A549 (cell line): ENCODE data around the gene PRSS22. TPM values are rescaled to one million over a fixed set of nuclear protein-coding genes. Genes with fewer than 3 reads are reported as not detected.

Experiments used
- ATAC-seq, 2 experiments: fragments of 200-7000 bp in 1 of 2; fragments of >200 bp in 1 of 2; cut with Nextera tagmentation in 1 of 2; cut with Tn5 transposase in 1 of 2; 3 replicates each; pipeline versions ENCODE4 v1.8.0 to v1.9.1; 2018 to 2020; ENCODE audit warnings: mild to moderate bottlenecking in 1 of 2, moderate library complexity in 1 of 2
- CTCF ChIA-PET: fragments of 300-600 bp; sonication (Branson Sonifier 250); formaldehyde crosslinking; extraction: SDS; loops from one replicate; lab custom pipeline; 2021; ENCODE audit warnings: antibody characterized with exemption, inconsistent platforms; lab: Yijun Ruan, JAX
- POLR2A ChIA-PET: fragments of 350-600 bp; formaldehyde crosslinking; extraction: SDS; loops from one replicate; lab custom pipeline; 2021; ENCODE audit warnings: antibody characterized with exemption, inconsistent platforms; lab: Yijun Ruan, JAX
- DNase-seq, 2 experiments: peaks; one replicate each; pipeline versions ENCODE4 v3.0.0 to v3.0.0-alpha.2; 2011 to 2016; ENCODE audit warnings: low read depth in 1 of 2, low spot score in 1 of 2
- FAIRE-seq: peaks from 2 replicates; lab custom pipeline; 2011; peaks lifted over from hg19 to GRCh38; lab: Jason Lieb, UNC
- H3K27ac ChIP-seq, 2 experiments: fragments of >200 bp; sonication (Bioruptor Twin); formaldehyde crosslinking; 3 replicates each; pipeline ENCODE4 v1.5.1; 2016 to 2017
- H3K4me1 ChIP-seq: fragments of >200 bp; sonication (Bioruptor Twin); formaldehyde crosslinking; 3 replicates; pipeline ENCODE4 v1.6.1; 2016
- H3K4me2 ChIP-seq: fragments of >200 bp; sonication (Bioruptor Twin); formaldehyde crosslinking; 3 replicates; pipeline ENCODE4 v1.6.1; 2016
- H3K4me3 ChIP-seq: fragments of >200 bp; sonication (Bioruptor Twin); formaldehyde crosslinking; 3 replicates; pipeline ENCODE4 v1.5.1; 2016
- H3K9me3 ChIP-seq: fragments of >200 bp; sonication (Bioruptor Twin); formaldehyde crosslinking; 3 replicates; pipeline ENCODE4 v1.6.1; 2016
- BHLHE40 ChIP-seq: IDR thresholded peaks from 2 replicates; pipeline ENCODE4 v1.6.1; 2012; ENCODE audit warnings: low read depth, low read length, inconsistent platforms
- CHD4 ChIP-seq: fragments of 200-600 bp; sonication (generic); IDR thresholded peaks from 2 replicates; pipeline ENCODE4 v1.6.1; 2016; ENCODE audit warnings: antibody characterized with exemption, mild to moderate bottlenecking, borderline replicate concordance
- EHMT2 ChIP-seq: fragments of 200-600 bp; sonication (generic); IDR thresholded peaks from 2 replicates; pipeline ENCODE4 v1.6.1; 2016; ENCODE audit warnings: antibody characterized with exemption, low read depth, mild to moderate bottlenecking, moderate library complexity
- HDAC2 ChIP-seq: fragments of 200-600 bp; sonication (generic); IDR thresholded peaks from 2 replicates; pipeline ENCODE4 v1.6.1; 2016
- KDM1A ChIP-seq: fragments of 200-600 bp; sonication (generic); IDR thresholded peaks from 2 replicates; pipeline ENCODE4 v1.6.1; 2016; ENCODE audit warnings: low read depth, mild to moderate bottlenecking
- PHF8 ChIP-seq: fragments of 200-600 bp; sonication (generic); IDR thresholded peaks from 2 replicates; pipeline ENCODE4 v1.6.1; 2016; ENCODE audit warnings: low read depth, mild to moderate bottlenecking, antibody characterized with exemption, moderate library complexity, borderline replicate concordance
- RARB ChIP-seq: fragments of 250-450 bp; sonication (Bioruptor Pico); IDR thresholded peaks from 2 replicates; pipeline ENCODE4 v1.8.0; 2021; ENCODE audit warnings: mild to moderate bottlenecking, moderate library complexity
- RCOR1 ChIP-seq: fragments of 150-350 bp; IDR thresholded peaks from 2 replicates; pipeline ENCODE4 v1.6.1; 2014; ENCODE audit warnings: antibody characterized with exemption, low read length, low read depth
- ZFP36 ChIP-seq: fragments of 450-650 bp; IDR thresholded peaks from 2 replicates; pipeline ENCODE4 v1.6.1; 2014; ENCODE audit warnings: borderline replicate concordance; ENCODE audit not compliant: partially characterized antibody
- WGBS: methylation state at CpG from one replicate; pipeline ENCODE4 v1.1.6; 2017; ENCODE audit errors: missing lambda C conversion rate; 5-methylcytosine and 5-hydroxymethylcytosine counted together
- polyA plus RNA-seq, 4 experiments: library from polyadenylated mRNA; depleted of rRNA in 3 of 4; stranded (reverse); fragments of >200 nt; fragmentation: RNase III in 1 of 4; extraction: RNeasy Plus Mini Kit Qiagen cat#74134 plus additional on column Dnase treatment in 1 of 4; gene quantifications; 2 replicates in 3 of 4; 3 replicates in 1 of 4; pipeline ENCODE4 v1.2.3, GENCODE V29; 2011 to 2017
- TF ChIP-seq, protein P1 (sequence below): fragments of >200 bp; sonication (Bioruptor Twin); formaldehyde crosslinking; IDR thresholded peaks from 3 replicates; pipeline ENCODE4 v1.6.1; 2016
- TF ChIP-seq, protein P2 (sequence below): fragments of 250-450 bp; sonication (Bioruptor Pico); IDR thresholded peaks from 2 replicates; pipeline ENCODE4 v1.5.0; 2021; ENCODE audit warnings: mild to moderate bottlenecking, moderate library complexity, borderline replicate concordance
- TF ChIP-seq, protein P3 (sequence below): fragments of 200-600 bp; sonication (generic); IDR thresholded peaks from 2 replicates; pipeline ENCODE4 v1.6.1; 2016; ENCODE audit warnings: antibody characterized with exemption, mild to moderate bottlenecking, moderate library complexity
- TF ChIP-seq, protein P4 (sequence below): fragments of 250-450 bp; sonication (Bioruptor Pico); IDR thresholded peaks from 2 replicates; pipeline ENCODE4 v1.5.0; 2020; ENCODE audit warnings: low read depth, mild to moderate bottlenecking, moderate library complexity

The PRSS22 gene
- polyA plus RNA-seq, 2 of the 4 experiments (the other 2 are of a cell fraction): 0.10 TPM; not detected in 1

DNA sequence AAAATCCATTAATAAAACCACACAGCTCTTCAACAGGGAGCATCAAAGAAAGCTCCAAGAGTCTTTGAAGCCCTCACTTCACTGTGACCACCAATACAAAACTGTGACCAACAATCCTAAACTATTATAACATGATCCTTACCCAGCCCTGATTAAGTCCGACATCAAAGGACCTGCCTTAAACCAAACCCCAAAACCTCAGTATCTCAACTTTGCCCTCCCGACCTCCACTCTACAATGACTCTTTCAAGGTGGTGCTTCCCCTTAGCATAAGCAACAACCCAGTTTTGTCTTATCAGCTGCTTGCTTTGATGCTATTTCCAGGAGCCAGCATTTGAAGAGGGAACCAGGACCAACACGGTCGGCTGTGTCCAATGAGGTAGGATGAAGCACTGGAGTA, 8.5 kb upstream of the PRSS22 start:
- no peak overlapping the region for H3K27ac ChIP-seq
- CTCF ChIA-PET: interaction anchor here (1.4 to 13.7 kb wide), 2 partner anchors 27 to 44 kb away, joined by 4 to 295 read pairs; no protein-coding TSS in a partner anchor
- FAIRE-seq: no peak

DNA sequence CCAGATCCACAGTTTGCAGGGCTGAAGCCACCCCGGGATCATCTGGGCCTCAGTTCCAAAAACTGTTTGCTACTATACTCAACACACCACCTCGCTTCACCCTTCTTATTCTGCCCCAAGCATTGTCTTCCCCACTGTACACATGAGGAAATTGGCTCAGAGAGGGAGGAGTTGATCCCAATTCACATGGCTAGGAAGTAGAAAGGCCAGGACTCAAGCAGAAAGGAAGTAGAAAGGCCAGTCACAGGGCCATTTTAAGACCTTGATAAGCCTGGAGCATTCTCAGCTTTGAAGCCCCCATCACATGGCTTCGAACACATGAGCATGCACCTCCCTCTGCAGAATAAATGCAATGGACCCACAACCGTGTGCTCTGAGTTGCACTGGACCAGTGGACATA, 7.7 kb upstream of the PRSS22 start:
- Histone ChIP-seq H3K4me3 (no peak overlapping the region), H3K27ac (peak overlapping the region in 1 of 2 experiments; percentile 49; a peak in 1 of 6 replicates), H3K9me3 (no peaks in the 10 kb centered on the region), H3K4me1 (0 out of 3 replicates have a peak, but pooled peaks cover 3% of the 10 kb centered on the region), H3K4me2 (no peak overlapping the region)
- TF ChIP-seq, protein P1, sequence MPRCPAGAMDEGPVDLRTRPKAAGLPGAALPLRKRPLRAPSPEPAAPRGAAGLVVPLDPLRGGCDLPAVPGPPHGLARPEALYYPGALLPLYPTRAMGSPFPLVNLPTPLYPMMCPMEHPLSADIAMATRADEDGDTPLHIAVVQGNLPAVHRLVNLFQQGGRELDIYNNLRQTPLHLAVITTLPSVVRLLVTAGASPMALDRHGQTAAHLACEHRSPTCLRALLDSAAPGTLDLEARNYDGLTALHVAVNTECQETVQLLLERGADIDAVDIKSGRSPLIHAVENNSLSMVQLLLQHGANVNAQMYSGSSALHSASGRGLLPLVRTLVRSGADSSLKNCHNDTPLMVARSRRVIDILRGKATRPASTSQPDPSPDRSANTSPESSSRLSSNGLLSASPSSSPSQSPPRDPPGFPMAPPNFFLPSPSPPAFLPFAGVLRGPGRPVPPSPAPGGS: no peak
- TF ChIP-seq KDM1A (no peak), EHMT2 (no peak), CHD4 (no peak), BHLHE40 (no peak)
- TF ChIP-seq, protein P2, sequence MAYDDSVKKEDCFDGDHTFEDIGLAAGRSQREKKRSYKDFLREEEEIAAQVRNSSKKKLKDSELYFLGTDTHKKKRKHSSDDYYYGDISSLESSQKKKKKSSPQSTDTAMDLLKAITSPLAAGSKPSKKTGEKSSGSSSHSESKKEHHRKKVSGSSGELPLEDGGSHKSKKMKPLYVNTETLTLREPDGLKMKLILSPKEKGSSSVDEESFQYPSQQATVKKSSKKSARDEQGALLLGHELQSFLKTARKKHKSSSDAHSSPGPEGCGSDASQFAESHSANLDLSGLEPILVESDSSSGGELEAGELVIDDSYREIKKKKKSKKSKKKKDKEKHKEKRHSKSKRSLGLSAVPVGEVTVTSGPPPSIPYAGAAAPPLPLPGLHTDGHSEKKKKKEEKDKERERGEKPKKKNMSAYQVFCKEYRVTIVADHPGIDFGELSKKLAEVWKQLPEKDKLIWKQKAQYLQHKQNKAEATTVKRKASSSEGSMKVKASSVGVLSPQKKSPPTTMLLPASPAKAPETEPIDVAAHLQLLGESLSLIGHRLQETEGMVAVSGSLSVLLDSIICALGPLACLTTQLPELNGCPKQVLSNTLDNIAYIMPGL (CRISPR knock-in tag): no peak
- TF ChIP-seq, protein P3, sequence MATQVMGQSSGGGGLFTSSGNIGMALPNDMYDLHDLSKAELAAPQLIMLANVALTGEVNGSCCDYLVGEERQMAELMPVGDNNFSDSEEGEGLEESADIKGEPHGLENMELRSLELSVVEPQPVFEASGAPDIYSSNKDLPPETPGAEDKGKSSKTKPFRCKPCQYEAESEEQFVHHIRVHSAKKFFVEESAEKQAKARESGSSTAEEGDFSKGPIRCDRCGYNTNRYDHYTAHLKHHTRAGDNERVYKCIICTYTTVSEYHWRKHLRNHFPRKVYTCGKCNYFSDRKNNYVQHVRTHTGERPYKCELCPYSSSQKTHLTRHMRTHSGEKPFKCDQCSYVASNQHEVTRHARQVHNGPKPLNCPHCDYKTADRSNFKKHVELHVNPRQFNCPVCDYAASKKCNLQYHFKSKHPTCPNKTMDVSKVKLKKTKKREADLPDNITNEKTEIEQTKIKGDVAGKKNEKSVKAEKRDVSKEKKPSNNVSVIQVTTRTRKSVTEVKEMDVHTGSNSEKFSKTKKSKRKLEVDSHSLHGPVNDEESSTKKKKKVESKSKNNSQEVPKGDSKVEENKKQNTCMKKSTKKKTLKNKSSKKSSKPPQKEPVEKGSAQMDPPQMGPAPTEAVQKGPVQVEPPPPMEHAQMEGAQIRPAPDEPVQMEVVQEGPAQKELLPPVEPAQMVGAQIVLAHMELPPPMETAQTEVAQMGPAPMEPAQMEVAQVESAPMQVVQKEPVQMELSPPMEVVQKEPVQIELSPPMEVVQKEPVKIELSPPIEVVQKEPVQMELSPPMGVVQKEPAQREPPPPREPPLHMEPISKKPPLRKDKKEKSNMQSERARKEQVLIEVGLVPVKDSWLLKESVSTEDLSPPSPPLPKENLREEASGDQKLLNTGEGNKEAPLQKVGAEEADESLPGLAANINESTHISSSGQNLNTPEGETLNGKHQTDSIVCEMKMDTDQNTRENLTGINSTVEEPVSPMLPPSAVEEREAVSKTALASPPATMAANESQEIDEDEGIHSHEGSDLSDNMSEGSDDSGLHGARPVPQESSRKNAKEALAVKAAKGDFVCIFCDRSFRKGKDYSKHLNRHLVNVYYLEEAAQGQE: no peak
- ChIA-PET POLR2A (no interaction called here), CTCF (interaction anchor here (1.2 to 13.7 kb wide), 3 partner anchors 12 to 45 kb away, joined by 3 to 295 read pairs (median 4); no protein-coding TSS in a partner anchor)
- DNase-seq (no peak), ATAC-seq (no peak), FAIRE-seq (no peak)
- WGBS: 45% methylated on average over 4 of the region's 4 CpGs

More for the DNA sequence above, 8.5 kb upstream of the PRSS22 start:
- DNase-seq (no peak), ATAC-seq (no peak)
- POLR2A ChIA-PET: interaction anchor here (0.6 kb wide), 1 partner anchor 90 kb away, joined by 3 read pairs; no protein-coding TSS in a partner anchor
- Histone ChIP-seq H3K4me3 (no peak overlapping the region), H3K9me3 (no peaks in the 10 kb centered on the region), H3K4me2 (no peak overlapping the region), H3K4me1 (0 out of 3 replicates have a peak, but pooled peaks cover 3% of the 10 kb centered on the region)
- WGBS: 71% methylated on average over 4 of the region's 4 CpGs
- no peak for TF ChIP-seq ZFP36
- TF ChIP-seq RARB (CRISPR knock-in tag): no peak
- no peak for TF ChIP-seq PHF8
- TF ChIP-seq, protein P4, sequence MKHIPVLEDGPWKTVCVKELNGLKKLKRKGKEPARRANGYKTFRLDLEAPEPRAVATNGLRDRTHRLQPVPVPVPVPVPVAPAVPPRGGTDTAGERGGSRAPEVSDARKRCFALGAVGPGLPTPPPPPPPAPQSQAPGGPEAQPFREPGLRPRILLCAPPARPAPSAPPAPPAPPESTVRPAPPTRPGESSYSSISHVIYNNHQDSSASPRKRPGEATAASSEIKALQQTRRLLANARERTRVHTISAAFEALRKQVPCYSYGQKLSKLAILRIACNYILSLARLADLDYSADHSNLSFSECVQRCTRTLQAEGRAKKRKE (CRISPR knock-in tag): no peak
- TF ChIP-seq RCOR1: no peak
- TF ChIP-seq HDAC2: no peak
